DOHH2 (cell line): ENCODE results near the gene S100B.

Experiments
- H3F3A ChIP-seq: fragments of 200-600 bp; sonication (generic), shearing (Covaris generic); 2 replicates; pipeline ENCODE4 v1.6.0; 2016; ENCODE audit warnings: antibody characterized with exemption, mild to moderate bottlenecking; ENCODE audit not compliant: control insufficient read depth, insufficient read depth
- H3K27ac ChIP-seq: fragments of 200-600 bp; sonication (generic); 2 replicates; pipeline ENCODE4 v1.5.1; 2014; ENCODE audit warnings: low read depth, mild to moderate bottlenecking, low read length, moderate library complexity
- H3K27me3 ChIP-seq: fragments of 200-600 bp; sonication (generic); 2 replicates; pipeline ENCODE4 v1.6.1; 2014; ENCODE audit warnings: mild to moderate bottlenecking, low read length, mixed read lengths; ENCODE audit not compliant: control insufficient read depth
- H3K36me3 ChIP-seq: fragments of 200-600 bp; sonication (generic); 2 replicates; pipeline ENCODE4 v1.6.1; 2014; ENCODE audit warnings: mild to moderate bottlenecking, low read length, moderate library complexity, mixed read lengths; ENCODE audit not compliant: control insufficient read depth
- H3K4me1 ChIP-seq: fragments of 200-600 bp; sonication (generic); 2 replicates; pipeline ENCODE4 v1.6.1; 2014; ENCODE audit warnings: mild to moderate bottlenecking, low read length, mixed read lengths; ENCODE audit not compliant: control insufficient read depth
- H3K4me2 ChIP-seq: fragments of 200-600 bp; sonication (generic); 2 replicates; pipeline ENCODE4 v1.6.0; 2014; ENCODE audit warnings: mild to moderate bottlenecking, low read length, moderate library complexity
- H3K4me3 ChIP-seq: fragments of 200-600 bp; sonication (generic); 2 replicates; pipeline ENCODE4 v1.5.1; 2014; ENCODE audit warnings: mild to moderate bottlenecking, low read length, mixed read lengths
- H3K79me2 ChIP-seq: fragments of 200-600 bp; sonication (generic); 2 replicates; pipeline ENCODE4 v1.6.1; 2014; ENCODE audit warnings: mild to moderate bottlenecking, low read length, mixed read lengths; ENCODE audit not compliant: control insufficient read depth
- H3K9me2 ChIP-seq: fragments of 200-600 bp; sonication (generic); replicated peaks from 2 replicates; pipeline ENCODE4 v1.6.1; 2014; ENCODE audit warnings: mild to moderate bottlenecking, low read length, mixed read lengths; ENCODE audit not compliant: control insufficient read depth
- H3K9me3 ChIP-seq: fragments of 200-600 bp; sonication (generic); 2 replicates; pipeline ENCODE4 v1.6.1; 2014; ENCODE audit warnings: antibody characterized with exemption, low read length, mixed read lengths; ENCODE audit not compliant: control insufficient read depth, insufficient read depth
- H4K20me1 ChIP-seq: fragments of 200-600 bp; sonication (generic); 2 replicates; pipeline ENCODE4 v1.6.0; 2014; ENCODE audit warnings: low read depth, mild to moderate bottlenecking, antibody characterized with exemption, low read length, moderate library complexity; ENCODE audit not compliant: control insufficient read depth, insufficient read depth
- EZH2phosphoT487 ChIP-seq: fragments of 200-600 bp; sonication (generic); IDR thresholded peaks from 2 replicates; pipeline ENCODE4 v1.6.1; 2017; ENCODE audit warnings: borderline replicate concordance, mild to moderate bottlenecking, antibody characterized with exemption, low read length, moderate library complexity, mixed read lengths
- TF ChIP-seq, protein P1 (sequence below): fragments of 200-600 bp; sonication (generic); IDR thresholded peaks from one replicate; pipeline ENCODE4 v1.5.1; 2014; ENCODE audit warnings: antibody characterized with exemption, mild to moderate bottlenecking, low read depth, low read length; ENCODE audit not compliant: poor library complexity, severe bottlenecking

S100B gene

DNA sequence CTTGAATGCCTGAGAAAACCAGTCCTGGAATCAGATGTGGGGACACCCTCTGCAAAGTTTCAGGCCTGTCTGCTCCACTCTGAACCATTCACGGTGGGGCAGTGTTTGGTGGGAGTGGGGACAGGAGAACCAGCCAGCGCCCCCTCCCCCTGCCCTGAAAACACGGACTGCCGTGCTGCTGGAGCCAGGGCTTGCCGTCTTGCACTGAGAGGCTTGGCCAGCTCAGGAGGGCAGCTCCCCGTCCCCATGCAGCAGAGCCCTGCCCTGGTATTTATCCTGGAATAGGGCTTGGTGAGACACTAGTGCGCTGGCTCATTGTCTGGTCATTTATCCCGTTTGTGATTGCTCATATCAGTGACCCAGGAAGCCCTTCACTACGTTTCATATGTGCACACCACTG lies 3.9 kb downstream of the S100B start:
- H3K4me1 ChIP-seq = no peaks in the 10 kb centered on the region
- peaks cover 16% of the 10 kb centered on the region; the same call in 1 of the 2 replicates for H3K27me3 ChIP-seq
- peaks cover 3% of the 10 kb centered on the region; the same call in 1 of the 2 replicates for H3K9me3 ChIP-seq
- no peaks in the 10 kb centered on the region for H3K36me3 ChIP-seq
- no peak overlapping the region for H3K4me3 ChIP-seq
- H3F3A ChIP-seq = no peaks in the 10 kb centered on the region
- H4K20me1 ChIP-seq = no peaks in the 10 kb centered on the region
- TF ChIP-seq, protein P1, sequence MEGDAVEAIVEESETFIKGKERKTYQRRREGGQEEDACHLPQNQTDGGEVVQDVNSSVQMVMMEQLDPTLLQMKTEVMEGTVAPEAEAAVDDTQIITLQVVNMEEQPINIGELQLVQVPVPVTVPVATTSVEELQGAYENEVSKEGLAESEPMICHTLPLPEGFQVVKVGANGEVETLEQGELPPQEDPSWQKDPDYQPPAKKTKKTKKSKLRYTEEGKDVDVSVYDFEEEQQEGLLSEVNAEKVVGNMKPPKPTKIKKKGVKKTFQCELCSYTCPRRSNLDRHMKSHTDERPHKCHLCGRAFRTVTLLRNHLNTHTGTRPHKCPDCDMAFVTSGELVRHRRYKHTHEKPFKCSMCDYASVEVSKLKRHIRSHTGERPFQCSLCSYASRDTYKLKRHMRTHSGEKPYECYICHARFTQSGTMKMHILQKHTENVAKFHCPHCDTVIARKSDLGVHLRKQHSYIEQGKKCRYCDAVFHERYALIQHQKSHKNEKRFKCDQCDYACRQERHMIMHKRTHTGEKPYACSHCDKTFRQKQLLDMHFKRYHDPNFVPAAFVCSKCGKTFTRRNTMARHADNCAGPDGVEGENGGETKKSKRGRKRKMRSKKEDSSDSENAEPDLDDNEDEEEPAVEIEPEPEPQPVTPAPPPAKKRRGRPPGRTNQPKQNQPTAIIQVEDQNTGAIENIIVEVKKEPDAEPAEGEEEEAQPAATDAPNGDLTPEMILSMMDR = no peak
- no peak for TF ChIP-seq EZH2phosphoT487
- H3K27ac ChIP-seq = no peak overlapping the region
- H3K79me2 ChIP-seq = no peaks in the 10 kb centered on the region
- H3K9me2 ChIP-seq = no peaks in the 10 kb centered on the region
- no peak overlapping the region for H3K4me2 ChIP-seq

DNA sequence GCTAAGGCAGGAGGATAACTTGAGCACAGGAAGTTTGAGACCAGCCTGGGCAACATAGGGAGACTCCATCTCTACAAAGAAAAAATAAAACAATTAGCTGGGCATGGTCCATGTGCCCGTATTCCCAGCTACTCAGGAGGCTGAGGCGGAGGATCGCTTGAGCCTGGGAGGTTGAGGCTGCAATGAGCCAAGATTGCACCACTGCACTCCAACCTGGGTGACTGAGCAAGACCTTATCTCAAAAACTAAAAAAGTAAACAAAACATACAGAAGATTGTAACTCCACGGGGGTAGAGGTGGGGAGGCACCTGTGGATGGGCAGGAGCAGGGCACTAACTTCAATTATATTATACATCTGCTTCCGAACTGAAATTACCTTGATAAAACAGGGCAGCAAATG lies 4.6 kb downstream of the S100B start:
- H3F3A ChIP-seq = no peaks in the 10 kb centered on the region

DNA sequence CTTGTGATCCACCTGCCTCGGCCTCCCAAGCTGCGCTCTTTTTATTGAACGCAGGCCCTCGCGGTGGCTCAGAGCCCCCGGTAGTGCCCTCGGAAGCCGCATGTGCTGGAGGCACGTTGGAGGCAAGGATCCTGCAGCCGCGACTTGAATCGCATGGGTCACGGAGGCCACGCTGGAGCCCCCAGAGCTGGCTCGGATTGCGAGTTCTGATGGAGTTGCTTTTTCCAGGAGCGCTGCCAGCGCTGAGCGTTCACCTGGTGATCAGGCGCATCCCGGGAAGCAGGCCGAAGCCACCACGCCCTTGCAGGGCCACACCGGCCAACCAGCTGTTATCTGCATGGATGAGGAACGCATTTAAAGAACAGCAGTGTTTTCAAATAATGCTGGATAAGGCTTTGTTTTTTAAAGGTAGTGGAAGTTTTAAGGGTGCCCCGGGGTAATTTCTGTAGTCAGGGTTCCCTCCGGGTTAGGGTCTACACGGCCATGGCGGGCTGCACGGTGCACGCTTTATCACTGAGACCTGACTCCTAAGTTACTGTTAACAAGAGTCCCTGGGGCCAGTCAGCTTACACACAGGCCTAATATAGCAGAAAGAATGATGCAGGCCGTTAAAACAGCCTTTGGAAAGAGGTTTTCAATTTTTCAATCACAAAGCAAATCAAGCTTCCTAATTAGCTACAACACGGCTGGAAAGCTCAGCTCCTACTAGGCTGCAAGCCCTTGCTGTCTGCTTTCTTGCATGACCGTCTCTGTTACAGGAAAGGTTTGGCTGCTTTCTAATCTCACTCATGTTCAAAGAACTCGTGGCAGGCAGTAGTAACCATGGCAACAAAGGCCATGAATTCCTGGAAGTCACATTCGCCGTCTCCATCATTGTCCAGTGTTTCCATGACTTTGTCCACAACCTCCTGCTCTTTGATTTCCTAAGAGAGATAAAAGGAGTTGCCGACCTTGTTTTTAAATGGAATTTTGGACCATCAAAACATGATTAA lies 6.0 kb downstream of the S100B start:
- Histone ChIP-seq H3K9me2 (no peaks in the 10 kb centered on the region), H3K79me2 (no peaks in the 10 kb centered on the region), H3K27me3 (peaks cover 16% of the 10 kb centered on the region; the same call in 1 of the 2 replicates), H3F3A (no peaks in the 10 kb centered on the region), H3K4me2 (no peak overlapping the region), H3K27ac (no peak overlapping the region), H3K4me3 (no peak overlapping the region), H3K4me1 (no peaks in the 10 kb centered on the region), H3K36me3 (no peaks in the 10 kb centered on the region), H3K9me3 (peaks cover 12% of the 10 kb centered on the region; the same call in 1 of the 2 replicates), H4K20me1 (no peaks in the 10 kb centered on the region)
- TF ChIP-seq EZH2phosphoT487 = no peak
- TF ChIP-seq, protein P1 = no peak

More for the DNA sequence above, 4.6 kb downstream of the S100B start:
- Histone ChIP-seq H3K27me3 (peaks cover 16% of the 10 kb centered on the region; the same call in 1 of the 2 replicates), H3K4me1 (no peaks in the 10 kb centered on the region), H3K4me3 (no peak overlapping the region), H3K4me2 (no peak overlapping the region), H3K9me3 (peaks cover 3% of the 10 kb centered on the region; the same call in 1 of the 2 replicates), H4K20me1 (no peaks in the 10 kb centered on the region), H3K79me2 (no peaks in the 10 kb centered on the region), H3K9me2 (no peaks in the 10 kb centered on the region), H3K36me3 (no peaks in the 10 kb centered on the region), H3K27ac (no peak overlapping the region)
- TF ChIP-seq, protein P1 = no peak
- TF ChIP-seq EZH2phosphoT487 = no peak
